Vagina (tissue), 2 donors: ENCODE measurements around the gene DAB2IP. TPM values are rescaled to one million over a fixed set of nuclear protein-coding genes. Genes with fewer than 3 reads are reported as not detected.

Source experiments
- DNase-seq, 2 donors: peaks; one replicate each; pipeline ENCODE4 v3.0.0-alpha.2; 2017; ENCODE audit errors: extremely low spot score in 2 of 2
- H3K27ac ChIP-seq: fragments of 200-600 bp; sonication (generic); one replicate; pipeline ENCODE4 v1.5.1; 2019
- H3K27me3 ChIP-seq: fragments of 200-600 bp; sonication (generic); one replicate; pipeline ENCODE4 v1.5.1; 2019
- H3K36me3 ChIP-seq, 2 donors: fragments of 200-600 bp; sonication (generic); one replicate each; pipeline ENCODE4 v1.5.1; 2017 to 2019
- H3K4me1 ChIP-seq: fragments of 200-600 bp; sonication (generic); one replicate; pipeline ENCODE4 v1.5.1; 2019
- H3K4me3 ChIP-seq, 2 donors: fragments of 200-600 bp; sonication (generic); 1 replicate in 1 of 2; 2 replicates in 1 of 2; pipeline ENCODE4 v1.5.1; 2016 to 2019
- H3K9me3 ChIP-seq: fragments of 200-600 bp; sonication (generic); one replicate; pipeline ENCODE4 v1.5.1; 2019
- CTCF ChIP-seq, 3 experiments: fragments of 450-650 bp in 2 of 3; fragments of 200-600 bp in 1 of 3; sonication (generic) in 1 of 3; IDR thresholded peaks; one replicate each; pipeline ENCODE4 v1.5.1; 2017 to 2019; ENCODE audit warnings: antibody characterized with exemption in 3 of 3, mild to moderate bottlenecking in 2 of 3, moderate library complexity in 2 of 3
- POLR2A ChIP-seq, 2 donors: fragments of 450-650 bp; IDR thresholded peaks; one replicate each; pipeline ENCODE4 v1.6.1; 2017; ENCODE audit warnings: antibody characterized with exemption in 2 of 2, mild to moderate bottlenecking in 2 of 2, moderate library complexity in 2 of 2
- POLR2AphosphoS5 ChIP-seq, 2 donors: sonication (generic); formaldehyde crosslinking; IDR thresholded peaks; one replicate each; pipeline ENCODE4 v1.9.0; 2017; ENCODE audit warnings: antibody characterized with exemption in 2 of 2, mild to moderate bottlenecking in 2 of 2, low read depth in 1 of 2; ENCODE audit not compliant: insufficient read depth in 1 of 2
- intact Hi-C: fragments of 100-400 bp; cut with DNase I; formaldehyde crosslinking; loops from one replicate; pipeline ENCODE4 v1.15.1; 2023
- total RNA-seq: library from RNA; depleted of rRNA; stranded (reverse); fragments of >200 nt; gene quantifications from one replicate; pipeline ENCODE4 v1.2.3, GENCODE V29; 2016

DAB2IP gene
- total RNA-seq, 1 donor from 2014 or later, result 38.8 TPM

GRCh38 chr9:121816845-121817450 lies 165.5 kb downstream of the DAB2IP start:
- no peaks in the 10 kb centered on the region for H3K27me3 ChIP-seq
- H3K36me3 ChIP-seq, result no peaks in the 10 kb centered on the region
- no peak for DNase-seq
- peaks cover 11% of the 10 kb centered on the region for H3K4me1 ChIP-seq
- TF ChIP-seq CTCF (IDR thresholded peaks at IDR 0.05) (no peak), POLR2A (IDR thresholded peaks at IDR 0.05) (no peak), POLR2AphosphoS5 (IDR thresholded peaks at IDR 0.05; ENCODE audit: insufficient read depth in 1 of 2, low read depth in 1 of 2) (no peak)
- intact Hi-C loops, result no loop called here
- no peak overlapping the region for H3K27ac ChIP-seq
- H3K9me3 ChIP-seq, result no peaks in the 10 kb centered on the region
- H3K4me3 ChIP-seq, result no peak overlapping the region

GRCh38 chr9:121817476-121817875 lies 166.0 kb downstream of the DAB2IP start:
- Histone ChIP-seq H3K27ac (no peak overlapping the region), H3K36me3 (no peaks in the 10 kb centered on the region), H3K4me1 (peaks cover 11% of the 10 kb centered on the region), H3K4me3 (no peak overlapping the region), H3K9me3 (no peaks in the 10 kb centered on the region), H3K27me3 (no peaks in the 10 kb centered on the region)
- DNase-seq, result no peak
- TF ChIP-seq CTCF (IDR thresholded peaks at IDR 0.05), result no peak
- TF ChIP-seq POLR2A (IDR thresholded peaks at IDR 0.05), result no peak
- no peak for TF ChIP-seq POLR2AphosphoS5 (IDR thresholded peaks at IDR 0.05; ENCODE audit: insufficient read depth in 1 of 2, low read depth in 1 of 2)
- intact Hi-C loops, result no loop called here

- H3K27ac ChIP-seq, result no peak overlapping the region
- no peaks in the 10 kb centered on the region for H3K36me3 ChIP-seq
- peaks cover 11% of the 10 kb centered on the region for H3K4me1 ChIP-seq
- H3K4me3 ChIP-seq, result no peak overlapping the region
- no peaks in the 10 kb centered on the region for H3K9me3 ChIP-seq
- intact Hi-C loops, result no loop called here
- DNase-seq, result no peak
- TF ChIP-seq CTCF (IDR thresholded peaks at IDR 0.05) (no peak), POLR2AphosphoS5 (IDR thresholded peaks at IDR 0.05; ENCODE audit: insufficient read depth in 1 of 2, low read depth in 1 of 2) (no peak), POLR2A (IDR thresholded peaks at IDR 0.05) (no peak)
- H3K27me3 ChIP-seq, result no peaks in the 10 kb centered on the region
Observed at GRCh38 chr9:121818016-121818661, 166.7 kb downstream of the DAB2IP start.

- intact Hi-C loops, result no loop called here
- no peaks in the 10 kb centered on the region for H3K9me3 ChIP-seq
- no peak for DNase-seq
- no peak overlapping the region for H3K27ac ChIP-seq
- TF ChIP-seq POLR2AphosphoS5 (IDR thresholded peaks at IDR 0.05; ENCODE audit: insufficient read depth in 1 of 2, low read depth in 1 of 2), result no peak
- no peak for TF ChIP-seq POLR2A (IDR thresholded peaks at IDR 0.05)
- no peak for TF ChIP-seq CTCF (IDR thresholded peaks at IDR 0.05)
- no peak overlapping the region for H3K4me3 ChIP-seq
- no peaks in the 10 kb centered on the region for H3K27me3 ChIP-seq
- H3K36me3 ChIP-seq, result no peaks in the 10 kb centered on the region
- peaks cover 11% of the 10 kb centered on the region for H3K4me1 ChIP-seq
Observed at GRCh38 chr9:121818841-121819427, 167.5 kb downstream of the DAB2IP start.
